GM12878 (cell line): ENCODE measurements around the gene BRD1.

Experiments
- SP1 ChIP-seq: IDR thresholded peaks from one replicate; pipeline ENCODE4 v1.6.1; 2011; ENCODE audit warnings: low read depth, low read length
- ZNF207 ChIP-seq: fragments of 450-650 bp; IDR thresholded peaks from 2 replicates; pipeline ENCODE4 v1.6.1; 2014; ENCODE audit warnings: antibody characterized with exemption, mild to moderate bottlenecking, borderline replicate concordance

DNA sequence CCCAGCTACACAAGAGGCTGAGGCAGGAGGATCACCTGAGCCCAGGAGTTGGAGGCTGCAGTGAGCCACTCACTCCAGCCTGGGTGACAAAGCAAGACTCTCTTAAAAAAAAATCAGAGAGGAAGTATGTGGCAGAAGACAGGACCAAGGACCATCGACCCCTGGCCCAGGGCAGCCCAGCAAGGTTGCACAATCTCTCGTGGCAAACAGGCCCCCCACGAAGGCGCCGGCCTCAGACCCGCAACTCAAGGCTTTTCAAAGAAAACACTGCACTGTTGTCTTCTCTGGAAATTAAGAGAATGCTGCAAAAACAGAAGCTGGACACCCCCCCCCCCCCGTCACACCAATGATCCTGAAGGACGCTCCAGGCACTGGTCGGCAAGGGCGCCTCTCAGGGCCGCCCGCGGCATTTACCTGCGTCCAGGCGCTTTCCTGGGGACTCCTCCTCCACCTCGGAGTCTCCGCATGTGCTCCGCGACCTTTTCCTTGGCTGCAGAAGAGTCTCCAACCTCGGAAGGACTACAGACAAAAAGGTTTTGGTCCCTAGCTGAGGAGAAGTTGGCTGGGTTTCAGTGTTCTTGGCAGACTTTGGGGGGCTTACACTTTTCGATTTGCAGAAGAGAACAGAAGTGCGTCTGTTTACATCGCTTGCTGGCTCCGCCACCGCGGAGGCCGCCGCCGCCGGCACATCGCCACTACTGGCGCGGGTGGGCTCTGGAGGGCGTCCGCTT lies 40.5 kb downstream of the BRD1 start:
- TF ChIP-seq SP1 (no peak), ZNF207 (no peak)
